NCI-H2081 (cell line): ENCODE measurements around the gene SPPL2C.
"Not testable (repeated sequence)": the region's sequence is repeated elsewhere in the genome, so short reads cannot be mapped to it uniquely, and the experiment has no call there.

Source experiments
- DNase-seq, 2 experiments: peaks; one replicate each; lab custom pipeline; 2025; lab: John Stamatoyannopoulos, UW

SPPL2C gene

GRCh38 chr17:45850011-45850410 lies 5.3 kb downstream of the SPPL2C start:
- DNase-seq = no peak

GRCh38 chr17:45850468-45850867 lies 5.8 kb downstream of the SPPL2C start:
- no peak for DNase-seq

GRCh38 chr17:45851022-45851421 lies 6.3 kb downstream of the SPPL2C start:
- no peak for DNase-seq

- no peak for DNase-seq
These were observed 6.8 kb downstream of the SPPL2C start for GRCh38 chr17:45851464-45851863.

GRCh38 chr17:45851873-45852272 lies 7.2 kb downstream of the SPPL2C start:
- DNase-seq = no peak

GRCh38 chr17:45852535-45853297 lies 8.0 kb downstream of the SPPL2C start:
- DNase-seq = peak; percentile 73 to 80

GRCh38 chr17:45854209-45854608 lies 9.5 kb downstream of the SPPL2C start:
- DNase-seq = no peak

- DNase-seq = no peak
These were observed 11.1 kb downstream of the SPPL2C start for GRCh38 chr17:45855691-45856336.

GRCh38 chr17:45857977-45858708 lies 13.5 kb downstream of the SPPL2C start:
- DNase-seq = no peak

- DNase-seq = no peak
These were observed 16.5 kb downstream of the SPPL2C start for GRCh38 chr17:45861165-45861564.

- not testable (repeated sequence) for DNase-seq
These were observed 17.4 kb downstream of the SPPL2C start for GRCh38 chr17:45862127-45862526.

GRCh38 chr17:45863857-45864654 lies 19.4 kb downstream of the SPPL2C start:
- no peak for DNase-seq

- DNase-seq = no peak
These were observed 22.5 kb downstream of the SPPL2C start for GRCh38 chr17:45867171-45867570.

- DNase-seq = peak in 1 of 2 experiments; percentile 20
These were observed 23.0 kb downstream of the SPPL2C start for GRCh38 chr17:45867702-45868101.

- DNase-seq = no peak
These were observed 23.6 kb downstream of the SPPL2C start for GRCh38 chr17:45868276-45868675.

GRCh38 chr17:45869676-45870341 lies 25.1 kb downstream of the SPPL2C start:
- DNase-seq = no peak

GRCh38 chr17:45870342-45870974 lies 25.8 kb downstream of the SPPL2C start:
- DNase-seq = no peak

- DNase-seq = no peak
These were observed 27.0 kb downstream of the SPPL2C start for GRCh38 chr17:45871718-45872117.

GRCh38 chr17:45873728-45874127 lies 29.0 kb downstream of the SPPL2C start:
- no peak for DNase-seq

GRCh38 chr17:45874151-45874550 lies 29.5 kb downstream of the SPPL2C start:
- no peak for DNase-seq

- DNase-seq = no peak
These were observed 31.9 kb downstream of the SPPL2C start for GRCh38 chr17:45876539-45876938.
